Measurements from ENCODE around the gene CHD9NB.
A peak's percentile ranks its signal among the peaks of the same experiment; 100 is the strongest.
"Not testable (repeated sequence)": the region's sequence is repeated elsewhere in the genome, so short reads cannot be mapped to it uniquely, and the experiment has no call there.

Gene CHD9NB

DNA sequence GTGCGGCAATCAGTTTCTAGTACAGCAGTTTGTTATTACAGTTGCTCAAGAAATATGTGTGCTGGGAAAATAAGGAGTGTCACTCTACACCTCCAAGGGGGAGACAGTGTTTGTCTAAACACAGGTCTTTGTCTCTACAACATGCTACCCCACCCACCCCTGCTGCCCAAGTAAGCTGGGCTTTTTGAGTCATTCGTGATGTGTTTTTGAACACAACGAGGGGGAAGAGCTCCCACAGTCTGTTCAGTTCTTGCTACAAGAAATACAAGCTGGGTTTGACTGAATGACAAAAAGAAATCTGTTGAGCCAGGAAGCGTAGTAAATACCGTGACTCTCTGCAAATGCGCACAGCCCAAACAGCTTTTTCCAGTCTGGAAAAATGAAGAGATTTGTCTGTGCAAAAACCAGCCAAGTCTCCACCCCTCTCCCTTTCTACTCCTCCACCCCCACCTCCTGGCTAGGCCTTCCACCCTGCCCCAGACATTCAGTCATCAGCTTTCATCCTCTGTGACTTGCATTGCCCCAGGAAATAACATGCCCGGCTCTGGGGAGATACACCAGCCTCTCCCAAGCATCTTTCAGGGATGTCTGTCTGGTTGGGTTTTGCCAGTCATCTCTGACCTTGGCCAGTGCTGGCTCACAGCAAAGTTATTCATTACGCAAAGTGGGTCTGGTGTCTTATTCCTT lies 27.8 kb upstream of the CHD9NB start:
- Histone ChIP-seq H3K36me3 (replicated peaks in 1 of 2; ENCODE audit: control insufficient read depth in 2 of 2, insufficient read depth in 2 of 2, low read length in 2 of 2) (peaks cover 0 to 4% of the 10 kb centered on the region in 2 donors), H3K27ac (replicated peaks; ENCODE audit: low read length) (no peak overlapping the region), H3K4me3 (ENCODE audit: low read length in 2 of 2) (no peak overlapping the region), H3K23ac (ENCODE audit: low read depth, low read length, poor library complexity) (no peak overlapping the region), H3K9ac (ENCODE audit: low read depth, low read length, poor library complexity) (no peak overlapping the region), H3K27me3 (ENCODE audit: control insufficient read depth in 3 of 3, insufficient read depth in 3 of 3, low read depth in 1 of 3, low read length in 3 of 3) (no peaks in the 10 kb centered on the region), H2AK5ac (ENCODE audit: low read depth, low read length) (no peak overlapping the region), H3K4me1 (ENCODE audit: control insufficient read depth in 2 of 2, insufficient read depth in 1 of 2, low read depth in 1 of 2, low read length in 2 of 2) (peaks cover 9 to 23% of the 10 kb centered on the region in 2 donors), H3K4me2 (ENCODE audit: insufficient read depth, low read length, poor library complexity, severe bottlenecking) (no peak overlapping the region), H2BK5ac (ENCODE audit: low read length) (no peak overlapping the region), H3K14ac (ENCODE audit: low read length) (no peak overlapping the region), H2BK120ac (ENCODE audit: low read depth, low read length) (no peak overlapping the region), H3K9me3 (replicated peaks in 1 of 2; ENCODE audit: control insufficient read depth in 2 of 2, insufficient read depth in 1 of 2, low read depth in 1 of 2, low read length in 2 of 2) (peaks cover 0 to 5% of the 10 kb centered on the region in 2 donors), H2AFZ (ENCODE audit: low read length) (peak overlapping the region; percentile 18), H3K18ac (ENCODE audit: low read length) (no peak overlapping the region), H3K79me1 (ENCODE audit: low read depth, low read length) (no peaks in the 10 kb centered on the region), H4K91ac (ENCODE audit: low read depth, low read length, poor library complexity) (no peak overlapping the region), H3K4ac (ENCODE audit: low read length) (no peak overlapping the region), H4K8ac (ENCODE audit: low read depth, low read length) (no peak overlapping the region), H2BK15ac (ENCODE audit: low read length) (no peak overlapping the region), H2BK12ac (ENCODE audit: low read length) (no peak overlapping the region)
- DNase-seq (ENCODE audit: low spot score), result no peak
- no CpG with 5 or more reads among the region's 8 CpGs for WGBS, 2 donors (ENCODE audit: extremely low coverage in 2 of 2, insufficient read length in 2 of 2, insufficient replicate concordance in 1 of 2)

DNA sequence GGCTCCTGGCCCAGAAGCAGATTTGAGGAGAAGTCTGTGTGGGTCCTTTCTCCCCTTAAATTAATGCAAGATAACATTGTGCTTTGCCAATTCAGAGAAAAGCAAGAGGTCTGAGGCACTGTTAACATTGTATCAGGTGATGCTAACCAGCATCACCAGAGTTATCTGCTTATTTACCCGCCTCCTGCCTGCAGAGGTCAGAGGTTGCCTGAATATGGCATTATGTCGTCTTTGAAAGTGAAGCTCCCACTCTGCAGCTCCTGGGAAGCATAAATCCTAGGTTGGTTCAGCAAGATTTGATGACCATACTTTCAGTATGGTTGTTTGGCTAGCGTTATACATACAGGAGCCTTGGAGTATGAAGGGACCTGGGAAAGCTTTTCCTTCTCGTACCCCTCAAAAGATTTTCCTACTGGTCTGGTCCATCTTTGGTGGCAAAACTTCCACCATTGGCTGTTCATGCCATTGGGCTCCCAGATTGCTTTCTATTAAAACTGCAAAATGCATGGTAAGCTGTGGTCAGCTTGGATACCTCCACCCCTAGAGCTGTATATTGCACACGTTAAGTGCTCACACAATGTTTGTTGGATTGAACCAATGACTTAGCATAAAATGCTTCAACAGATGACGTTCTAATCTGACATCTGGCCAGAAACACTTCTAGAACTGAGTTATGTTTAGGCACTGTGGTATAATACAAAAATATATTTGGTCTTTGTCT lies 26.2 kb upstream of the CHD9NB start:
- H3K4me1 ChIP-seq (ENCODE audit: control insufficient read depth in 2 of 2, insufficient read depth in 1 of 2, low read depth in 1 of 2, low read length in 2 of 2), result peaks cover 9 to 17% of the 10 kb centered on the region in 2 donors
- no peak overlapping the region for H3K27ac ChIP-seq (replicated peaks; ENCODE audit: low read length)
- H2AK5ac ChIP-seq (ENCODE audit: low read depth, low read length), result no peak overlapping the region
- no peak overlapping the region for H3K4me2 ChIP-seq (ENCODE audit: insufficient read depth, low read length, poor library complexity, severe bottlenecking)
- no peak overlapping the region for H2BK5ac ChIP-seq (ENCODE audit: low read length)
- H3K4ac ChIP-seq (ENCODE audit: low read length), result no peak overlapping the region
- H4K8ac ChIP-seq (ENCODE audit: low read depth, low read length), result no peak overlapping the region
- no peak overlapping the region for H3K23ac ChIP-seq (ENCODE audit: low read depth, low read length, poor library complexity)
- H3K9ac ChIP-seq (ENCODE audit: low read depth, low read length, poor library complexity), result no peak overlapping the region
- no peak overlapping the region for H2AFZ ChIP-seq (ENCODE audit: low read length)
- no peak for DNase-seq (ENCODE audit: low spot score)
- no peak overlapping the region for H2BK12ac ChIP-seq (ENCODE audit: low read length)
- H3K79me1 ChIP-seq (ENCODE audit: low read depth, low read length), result no peaks in the 10 kb centered on the region
- H4K91ac ChIP-seq (ENCODE audit: low read depth, low read length, poor library complexity), result no peak overlapping the region
- H3K9me3 ChIP-seq (replicated peaks in 1 of 2; ENCODE audit: control insufficient read depth in 2 of 2, insufficient read depth in 1 of 2, low read depth in 1 of 2, low read length in 2 of 2), result peaks cover 0 to 12% of the 10 kb centered on the region in 2 donors
- H3K14ac ChIP-seq (ENCODE audit: low read length), result no peak overlapping the region
- no peak overlapping the region for H2BK15ac ChIP-seq (ENCODE audit: low read length)
- no peak overlapping the region for H3K4me3 ChIP-seq (ENCODE audit: low read length in 2 of 2)
- WGBS, 2 donors (ENCODE audit: extremely low coverage in 2 of 2, insufficient read length in 2 of 2, insufficient replicate concordance in 1 of 2), result no CpG with 5 or more reads among the region's 6 CpGs
- H2BK120ac ChIP-seq (ENCODE audit: low read depth, low read length), result no peak overlapping the region
- H3K18ac ChIP-seq (ENCODE audit: low read length), result no peak overlapping the region
- peaks cover 0 to 4% of the 10 kb centered on the region in 2 donors for H3K36me3 ChIP-seq (replicated peaks in 1 of 2; ENCODE audit: control insufficient read depth in 2 of 2, insufficient read depth in 2 of 2, low read length in 2 of 2)
- H3K27me3 ChIP-seq (ENCODE audit: control insufficient read depth in 3 of 3, insufficient read depth in 3 of 3, low read depth in 1 of 3, low read length in 3 of 3), result no peaks in the 10 kb centered on the region

DNA sequence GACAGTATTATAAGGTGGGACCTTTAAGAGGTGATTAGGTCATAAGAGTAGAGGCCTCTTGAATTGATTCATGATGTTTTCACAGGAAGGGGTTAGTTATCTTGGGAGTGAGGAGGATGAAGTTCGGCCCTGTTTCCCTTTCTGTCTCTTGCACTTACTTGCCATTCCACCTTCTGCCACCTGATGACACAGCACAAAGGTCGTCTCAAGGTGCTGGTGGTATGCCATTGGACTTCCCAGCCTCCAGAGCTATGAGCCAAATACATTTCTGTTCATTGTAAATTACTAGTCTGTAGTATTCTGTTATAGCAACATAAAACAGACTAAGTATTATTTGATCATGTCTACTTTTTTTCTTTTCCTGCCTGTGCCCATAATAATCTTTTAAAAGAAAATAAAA lies 25.6 kb upstream of the CHD9NB start:
- Histone ChIP-seq H2BK5ac (ENCODE audit: low read length) (no peak overlapping the region), H3K23ac (ENCODE audit: low read depth, low read length, poor library complexity) (no peak overlapping the region), H3K4me3 (ENCODE audit: low read length in 2 of 2) (no peak overlapping the region), H3K4me2 (ENCODE audit: insufficient read depth, low read length, poor library complexity, severe bottlenecking) (no peak overlapping the region), H3K27ac (replicated peaks; ENCODE audit: low read length) (no peak overlapping the region), H3K36me3 (replicated peaks in 1 of 2; ENCODE audit: control insufficient read depth in 2 of 2, insufficient read depth in 2 of 2, low read length in 2 of 2) (peaks cover 0 to 4% of the 10 kb centered on the region in 2 donors), H2AK5ac (ENCODE audit: low read depth, low read length) (no peak overlapping the region), H2BK15ac (ENCODE audit: low read length) (no peak overlapping the region), H2BK120ac (ENCODE audit: low read depth, low read length) (no peak overlapping the region), H4K8ac (ENCODE audit: low read depth, low read length) (no peak overlapping the region), H3K9ac (ENCODE audit: low read depth, low read length, poor library complexity) (no peak overlapping the region), H3K4ac (ENCODE audit: low read length) (no peak overlapping the region), H3K9me3 (replicated peaks in 1 of 2; ENCODE audit: control insufficient read depth in 2 of 2, insufficient read depth in 1 of 2, low read depth in 1 of 2, low read length in 2 of 2) (peaks cover 0 to 16% of the 10 kb centered on the region in 2 donors), H2AFZ (ENCODE audit: low read length) (no peak overlapping the region), H3K27me3 (ENCODE audit: control insufficient read depth in 3 of 3, insufficient read depth in 3 of 3, low read depth in 1 of 3, low read length in 3 of 3) (no peaks in the 10 kb centered on the region), H3K18ac (ENCODE audit: low read length) (no peak overlapping the region), H3K4me1 (ENCODE audit: control insufficient read depth in 2 of 2, insufficient read depth in 1 of 2, low read depth in 1 of 2, low read length in 2 of 2) (peaks cover 9 to 17% of the 10 kb centered on the region in 2 donors), H4K91ac (ENCODE audit: low read depth, low read length, poor library complexity) (no peak overlapping the region), H2BK12ac (ENCODE audit: low read length) (no peak overlapping the region), H3K79me1 (ENCODE audit: low read depth, low read length) (no peaks in the 10 kb centered on the region), H3K14ac (ENCODE audit: low read length) (no peak overlapping the region)
- DNase-seq (ENCODE audit: low spot score), result no peak
- WGBS, 2 donors (ENCODE audit: extremely low coverage in 2 of 2, insufficient read length in 2 of 2, insufficient replicate concordance in 1 of 2), result no CpG with 5 or more reads among the region's 2 CpGs

DNA sequence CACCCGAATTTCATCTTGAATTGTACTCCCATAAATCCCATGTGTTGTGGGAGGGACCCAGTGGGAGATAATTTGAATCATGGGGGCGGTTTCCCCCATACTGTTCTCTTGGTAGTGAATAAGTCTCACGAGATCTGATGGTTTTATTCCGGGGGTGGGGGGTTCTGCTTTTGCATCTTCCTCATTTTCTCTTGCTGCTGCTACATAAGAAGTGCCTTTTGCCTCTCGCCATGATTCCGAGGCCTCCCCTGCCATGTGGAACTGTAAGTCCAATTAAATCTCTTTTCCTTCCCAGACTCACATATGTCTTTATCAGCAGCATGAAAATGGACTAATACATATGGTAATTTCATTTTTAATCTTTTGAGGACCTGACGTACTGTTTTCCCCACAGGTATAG lies 22.8 kb upstream of the CHD9NB start:
- not testable (repeated sequence) for H2BK5ac ChIP-seq (ENCODE audit: low read length); H3K36me3 ChIP-seq (replicated peaks in 1 of 2; ENCODE audit: control insufficient read depth in 2 of 2, insufficient read depth in 2 of 2, low read length in 2 of 2); H3K9ac ChIP-seq (ENCODE audit: low read depth, low read length, poor library complexity); H3K18ac ChIP-seq (ENCODE audit: low read length); H3K79me1 ChIP-seq (ENCODE audit: low read depth, low read length); DNase-seq (ENCODE audit: low spot score); H4K8ac ChIP-seq (ENCODE audit: low read depth, low read length); H3K27me3 ChIP-seq (ENCODE audit: control insufficient read depth in 3 of 3, insufficient read depth in 3 of 3, low read depth in 1 of 3, low read length in 3 of 3); H2BK12ac ChIP-seq (ENCODE audit: low read length); H2BK120ac ChIP-seq (ENCODE audit: low read depth, low read length); H3K4me3 ChIP-seq (ENCODE audit: low read length in 2 of 2); H4K91ac ChIP-seq (ENCODE audit: low read depth, low read length, poor library complexity); H3K4me2 ChIP-seq (ENCODE audit: insufficient read depth, low read length, poor library complexity, severe bottlenecking); H2AK5ac ChIP-seq (ENCODE audit: low read depth, low read length); H2AFZ ChIP-seq (ENCODE audit: low read length); H2BK15ac ChIP-seq (ENCODE audit: low read length); H3K14ac ChIP-seq (ENCODE audit: low read length); H3K23ac ChIP-seq (ENCODE audit: low read depth, low read length, poor library complexity); H3K27ac ChIP-seq (replicated peaks; ENCODE audit: low read length); H3K4ac ChIP-seq (ENCODE audit: low read length)
- peaks cover 2 to 16% of the 10 kb centered on the region in 2 donors for H3K9me3 ChIP-seq (replicated peaks in 1 of 2; ENCODE audit: control insufficient read depth in 2 of 2, insufficient read depth in 1 of 2, low read depth in 1 of 2, low read length in 2 of 2)
- peaks cover 4 to 14% of the 10 kb centered on the region in 2 donors for H3K4me1 ChIP-seq (ENCODE audit: control insufficient read depth in 2 of 2, insufficient read depth in 1 of 2, low read depth in 1 of 2, low read length in 2 of 2)
- no CpG with 5 or more reads among the region's 7 CpGs for WGBS, 2 donors (ENCODE audit: extremely low coverage in 2 of 2, insufficient read length in 2 of 2, insufficient replicate concordance in 1 of 2)

Data from neuronal stem cell (in vitro differentiated cells).